Inferior parietal cortex (tissue), 1 donor: ENCODE results near the gene MRPS18C.
"Not testable (repeated sequence)": the region's sequence is repeated elsewhere in the genome, so short reads cannot be mapped to it uniquely, and the experiment has no call there.

Experiments
- DNase-seq: peaks from one replicate; pipeline ENCODE4 v3.0.0-alpha.2; 2016; ENCODE audit errors: extremely low spot score

The MRPS18C gene

GRCh38 chr4:83498187-83498586 lies 42.3 kb downstream of the MRPS18C start:
- DNase-seq = no peak

GRCh38 chr4:83501671-83502070 lies 45.8 kb downstream of the MRPS18C start:
- not testable (repeated sequence) for DNase-seq

- no peak for DNase-seq
Measured at GRCh38 chr4:83503974-83504373, 48.1 kb downstream of the MRPS18C start.

GRCh38 chr4:83504503-83504902 lies 48.6 kb downstream of the MRPS18C start:
- DNase-seq = no peak

- DNase-seq = no peak
Measured at GRCh38 chr4:83504996-83505395, 49.1 kb downstream of the MRPS18C start.

GRCh38 chr4:83509156-83509585 lies 53.3 kb downstream of the MRPS18C start:
- DNase-seq = peak; percentile 13

- no peak for DNase-seq
Measured at GRCh38 chr4:83510442-83510841, 54.6 kb downstream of the MRPS18C start.
